HEK293 (cell line): ENCODE results near the gene STK38.

Experiments used
- ZNF146 ChIP-seq: fragments of 450-650 bp; formaldehyde crosslinking; IDR thresholded peaks from 2 replicates; pipeline ENCODE4 v1.5.1; 2016; ENCODE audit warnings: missing biosample characterization, missing genetic modification characterization
- TF ChIP-seq, protein P1 (sequence below): fragments of 450-650 bp; formaldehyde crosslinking; IDR thresholded peaks from 2 replicates; pipeline ENCODE4 v1.5.1; 2016; ENCODE audit warnings: missing biosample characterization, missing genetic modification characterization, low read depth

- TF ChIP-seq ZNF146 (tag by site-specific recombination): no peak
- TF ChIP-seq, protein P1, sequence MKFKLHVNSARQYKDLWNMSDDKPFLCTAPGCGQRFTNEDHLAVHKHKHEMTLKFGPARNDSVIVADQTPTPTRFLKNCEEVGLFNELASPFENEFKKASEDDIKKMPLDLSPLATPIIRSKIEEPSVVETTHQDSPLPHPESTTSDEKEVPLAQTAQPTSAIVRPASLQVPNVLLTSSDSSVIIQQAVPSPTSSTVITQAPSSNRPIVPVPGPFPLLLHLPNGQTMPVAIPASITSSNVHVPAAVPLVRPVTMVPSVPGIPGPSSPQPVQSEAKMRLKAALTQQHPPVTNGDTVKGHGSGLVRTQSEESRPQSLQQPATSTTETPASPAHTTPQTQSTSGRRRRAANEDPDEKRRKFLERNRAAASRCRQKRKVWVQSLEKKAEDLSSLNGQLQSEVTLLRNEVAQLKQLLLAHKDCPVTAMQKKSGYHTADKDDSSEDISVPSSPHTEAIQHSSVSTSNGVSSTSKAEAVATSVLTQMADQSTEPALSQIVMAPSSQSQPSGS (tag by site-specific recombination): no peak
These were observed 29.3 kb upstream of the STK38 start for GRCh38 chr6:36576578-36576977.
